Measurements from ENCODE around the gene USP31. TPM values are rescaled to one million over a fixed set of nuclear protein-coding genes. Genes with fewer than 3 reads are reported as not detected.

The USP31 gene
- total RNA-seq, 1 experiment from 2014 or later = 16.1 TPM

DNA sequence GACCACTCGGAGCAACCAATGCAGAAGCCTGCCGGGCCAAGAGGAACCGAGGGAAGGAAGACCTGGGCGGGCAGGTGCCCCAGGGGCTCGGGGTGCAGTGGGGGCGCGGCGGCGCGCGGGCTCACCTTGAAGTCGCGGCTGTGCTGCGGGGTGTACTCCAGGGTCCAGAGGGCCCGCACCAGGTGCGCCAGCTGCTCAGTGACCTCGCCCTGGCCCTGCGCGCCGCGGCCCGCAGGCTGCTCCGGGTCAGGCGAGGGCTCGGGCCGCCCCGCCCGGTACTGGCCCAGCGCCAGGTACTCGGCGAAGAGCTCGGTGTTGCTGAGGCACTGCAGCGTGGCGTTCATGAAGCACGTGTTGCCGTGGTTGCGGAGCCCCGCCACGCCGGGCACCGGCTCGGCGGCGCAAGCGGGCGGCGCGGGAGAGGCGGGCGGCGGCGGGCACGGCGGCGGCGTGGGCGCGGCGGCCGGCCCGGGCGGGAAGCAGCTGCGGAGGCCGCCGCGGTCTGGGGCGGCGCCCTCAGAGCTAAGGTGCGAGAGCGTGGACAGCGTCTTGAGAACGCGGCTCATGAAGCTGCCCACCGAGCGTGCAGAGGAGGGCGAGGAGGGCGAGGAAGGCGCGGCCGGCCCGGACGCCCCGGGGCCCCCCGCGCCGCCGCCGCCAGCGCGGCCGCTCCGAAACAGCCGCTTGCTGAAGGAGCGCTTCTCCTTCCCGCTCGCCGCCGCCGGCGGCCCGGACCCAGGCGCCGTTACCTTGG, 562 bp downstream of the USP31 start:
- no peak overlapping the region for H2BK5ac ChIP-seq (ENCODE audit: insufficient read length, low read length)
- no peak overlapping the region for H3K23ac ChIP-seq (ENCODE audit: insufficient read length, low read depth, low read length)
- H3K27ac ChIP-seq (ENCODE audit: insufficient read length, low read depth, low read length) = no peak overlapping the region
- no peak overlapping the region for H3K18ac ChIP-seq (ENCODE audit: insufficient read length, low read depth, low read length)
- no peak overlapping the region for H4K8ac ChIP-seq (replicated peaks; ENCODE audit: insufficient read length, low read depth, low read length)
- H3K4me3 Mint-ChIP-seq = peak overlapping the region; percentile 86 to 95
- H3K23me2 ChIP-seq (ENCODE audit: insufficient read length, low read depth, low read length, poor library complexity, severe bottlenecking) = peaks cover 6% of the 10 kb centered on the region
- no peak overlapping the region for H2BK120ac ChIP-seq (ENCODE audit: low read depth, low read length, poor library complexity, severe bottlenecking)
- no peak overlapping the region for H2AFZ ChIP-seq (ENCODE audit: low read length)
- H3K79me1 ChIP-seq (ENCODE audit: insufficient read depth, low read depth, low read length, poor library complexity, severe bottlenecking) = no peaks in the 10 kb centered on the region
- TF ChIP-seq, protein P1, sequence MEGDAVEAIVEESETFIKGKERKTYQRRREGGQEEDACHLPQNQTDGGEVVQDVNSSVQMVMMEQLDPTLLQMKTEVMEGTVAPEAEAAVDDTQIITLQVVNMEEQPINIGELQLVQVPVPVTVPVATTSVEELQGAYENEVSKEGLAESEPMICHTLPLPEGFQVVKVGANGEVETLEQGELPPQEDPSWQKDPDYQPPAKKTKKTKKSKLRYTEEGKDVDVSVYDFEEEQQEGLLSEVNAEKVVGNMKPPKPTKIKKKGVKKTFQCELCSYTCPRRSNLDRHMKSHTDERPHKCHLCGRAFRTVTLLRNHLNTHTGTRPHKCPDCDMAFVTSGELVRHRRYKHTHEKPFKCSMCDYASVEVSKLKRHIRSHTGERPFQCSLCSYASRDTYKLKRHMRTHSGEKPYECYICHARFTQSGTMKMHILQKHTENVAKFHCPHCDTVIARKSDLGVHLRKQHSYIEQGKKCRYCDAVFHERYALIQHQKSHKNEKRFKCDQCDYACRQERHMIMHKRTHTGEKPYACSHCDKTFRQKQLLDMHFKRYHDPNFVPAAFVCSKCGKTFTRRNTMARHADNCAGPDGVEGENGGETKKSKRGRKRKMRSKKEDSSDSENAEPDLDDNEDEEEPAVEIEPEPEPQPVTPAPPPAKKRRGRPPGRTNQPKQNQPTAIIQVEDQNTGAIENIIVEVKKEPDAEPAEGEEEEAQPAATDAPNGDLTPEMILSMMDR (conservative IDR thresholded peaks at IDR 0.05) = no peak
- H3K56ac ChIP-seq (ENCODE audit: insufficient read length, low read depth, low read length) = no peak overlapping the region
- peak; percentile 34 for DNase-seq
- H3K14ac ChIP-seq (ENCODE audit: insufficient read depth, low read length) = peak overlapping the region; percentile 84; the same call in 1 of the 2 replicates
- H3K4me2 ChIP-seq (ENCODE audit: insufficient read depth, insufficient read length, low read length) = peak overlapping the region; percentile 93
- peaks cover 22% of the 10 kb centered on the region for H3K27me3 Mint-ChIP-seq (ENCODE audit: low read depth)
- peak overlapping the region; percentile 62 for H3K9ac ChIP-seq (ENCODE audit: extremely low read depth, insufficient read length, low read length)
- H2BK12ac ChIP-seq (ENCODE audit: insufficient read length, low read depth, low read length) = no peak overlapping the region
- H3K36me3 Mint-ChIP-seq (ENCODE audit: insufficient read depth in 1 of 3, low read depth in 3 of 3) = peaks cover 0 to 2% (median 0%) of the 10 kb centered on the region in 3 experiments; a peak in 2 of 7 replicates
- H3K27me3 ChIP-seq (ENCODE audit: insufficient read depth, low read length) = no peaks in the 10 kb centered on the region
- no peaks in the 10 kb centered on the region for H3K9me3 ChIP-seq (ENCODE audit: control insufficient read depth, low read depth, low read length)
- no peak overlapping the region for H3K4ac ChIP-seq (ENCODE audit: low read depth, low read length)
- H3K79me2 ChIP-seq (ENCODE audit: insufficient read depth, low read length) = peaks cover 12% of the 10 kb centered on the region; the same call in 1 of the 2 replicates
- no peaks in the 10 kb centered on the region for H4K20me1 ChIP-seq (ENCODE audit: control insufficient read depth, insufficient read depth, insufficient read length)
- no peak overlapping the region for H3T11ph ChIP-seq (ENCODE audit: low read length)
- H4K91ac ChIP-seq (ENCODE audit: insufficient read length, low read depth, low read length) = no peak overlapping the region
- peak overlapping the region in 1 of 3 experiments; percentile 88; a peak in 2 of 7 replicates for H3K27ac Mint-ChIP-seq
- peaks cover 36 to 45% of the 10 kb centered on the region in 2 experiments for H3K4me1 Mint-ChIP-seq
- H2AK5ac ChIP-seq (ENCODE audit: insufficient read length, low read length) = no peak overlapping the region
- no peak overlapping the region for H4K5ac ChIP-seq (ENCODE audit: insufficient read length, low read depth, low read length)
- H3K9me3 Mint-ChIP-seq = no peaks in the 10 kb centered on the region
- no peak overlapping the region for H2BK20ac ChIP-seq (ENCODE audit: low read depth, low read length, poor library complexity, severe bottlenecking)
- WGBS (ENCODE audit: extremely low coverage, insufficient read length, low lambda C conversion rate) = no CpG with 5 or more reads among the region's 103 CpGs
- H3K4me1 ChIP-seq (ENCODE audit: insufficient read depth, low read length) = peaks cover 9% of the 10 kb centered on the region; the same call in 1 of the 2 replicates
- no peak overlapping the region for H2BK15ac ChIP-seq (ENCODE audit: low read depth, low read length)

Data from H9 (cell line).